Measurements from ENCODE around the gene FERMT2.

FERMT2 gene

GRCh38 chr14:52863334-52863700 is 87.5 kb downstream of the FERMT2 start:
- TF ChIP-seq EZH2phosphoT487 (IDR thresholded peaks at IDR 0.05; ENCODE audit: borderline replicate concordance, low read length) (no peak), CTCF (IDR thresholded peaks at IDR 0.05; ENCODE audit: low read depth, low read length, poor library complexity, severe bottlenecking) (no peak)
- Histone ChIP-seq H3K27ac (ENCODE audit: low read depth, low read length) (no peak overlapping the region), H3K4me2 (ENCODE audit: low read length) (no peak overlapping the region), H3K9me3 (ENCODE audit: control insufficient read depth, insufficient read depth, low read length) (no peaks in the 10 kb centered on the region), H4K20me1 (ENCODE audit: control insufficient read depth, insufficient read depth, low read depth, low read length) (no peaks in the 10 kb centered on the region), H3K79me2 (ENCODE audit: control insufficient read depth, low read length) (no peaks in the 10 kb centered on the region), H3K27me3 (ENCODE audit: control insufficient read depth, low read length) (peaks cover 3% of the 10 kb centered on the region; the same call in 1 of the 2 replicates), H3K9me2 (replicated peaks; ENCODE audit: control insufficient read depth, low read length) (no peaks in the 10 kb centered on the region), H3K36me3 (ENCODE audit: control insufficient read depth, low read length) (no peaks in the 10 kb centered on the region), H3F3A (ENCODE audit: control insufficient read depth, insufficient read depth) (no peaks in the 10 kb centered on the region), H3K4me1 (ENCODE audit: control insufficient read depth, low read length) (no peaks in the 10 kb centered on the region), H3K4me3 (ENCODE audit: low read length) (no peak overlapping the region)

- Histone ChIP-seq H3K9me2 (replicated peaks; ENCODE audit: control insufficient read depth, low read length) (no peaks in the 10 kb centered on the region), H3K79me2 (ENCODE audit: control insufficient read depth, low read length) (no peaks in the 10 kb centered on the region), H3K9me3 (ENCODE audit: control insufficient read depth, insufficient read depth, low read length) (no peaks in the 10 kb centered on the region), H3K27me3 (ENCODE audit: control insufficient read depth, low read length) (peaks cover 3% of the 10 kb centered on the region; the same call in 1 of the 2 replicates), H3K36me3 (ENCODE audit: control insufficient read depth, low read length) (no peaks in the 10 kb centered on the region), H3K4me3 (ENCODE audit: low read length) (no peak overlapping the region), H3K27ac (ENCODE audit: low read depth, low read length) (no peak overlapping the region), H4K20me1 (ENCODE audit: control insufficient read depth, insufficient read depth, low read depth, low read length) (no peaks in the 10 kb centered on the region), H3K4me1 (ENCODE audit: control insufficient read depth, low read length) (no peaks in the 10 kb centered on the region), H3F3A (ENCODE audit: control insufficient read depth, insufficient read depth) (no peaks in the 10 kb centered on the region), H3K4me2 (ENCODE audit: low read length) (no peak overlapping the region)
- TF ChIP-seq EZH2phosphoT487 (IDR thresholded peaks at IDR 0.05; ENCODE audit: borderline replicate concordance, low read length): no peak
- no peak for TF ChIP-seq CTCF (IDR thresholded peaks at IDR 0.05; ENCODE audit: low read depth, low read length, poor library complexity, severe bottlenecking)
Measured at GRCh38 chr14:52862632-52863333, 88.1 kb downstream of the FERMT2 start.

GRCh38 chr14:52861403-52861802 is 89.4 kb downstream of the FERMT2 start:
- no peaks in the 10 kb centered on the region for H3K36me3 ChIP-seq (ENCODE audit: control insufficient read depth, low read length)
- H3K4me2 ChIP-seq (ENCODE audit: low read length): no peak overlapping the region

More at GRCh38 chr14:52861403-52861802, 89.4 kb downstream of the FERMT2 start:
- Histone ChIP-seq H3F3A (ENCODE audit: control insufficient read depth, insufficient read depth) (no peaks in the 10 kb centered on the region), H3K9me3 (ENCODE audit: control insufficient read depth, insufficient read depth, low read length) (no peaks in the 10 kb centered on the region), H3K27me3 (ENCODE audit: control insufficient read depth, low read length) (peaks cover 3% of the 10 kb centered on the region; the same call in 1 of the 2 replicates), H3K4me3 (ENCODE audit: low read length) (no peak overlapping the region), H3K9me2 (replicated peaks; ENCODE audit: control insufficient read depth, low read length) (no peaks in the 10 kb centered on the region), H4K20me1 (ENCODE audit: control insufficient read depth, insufficient read depth, low read depth, low read length) (no peaks in the 10 kb centered on the region), H3K4me1 (ENCODE audit: control insufficient read depth, low read length) (no peaks in the 10 kb centered on the region), H3K79me2 (ENCODE audit: control insufficient read depth, low read length) (no peaks in the 10 kb centered on the region), H3K27ac (ENCODE audit: low read depth, low read length) (no peak overlapping the region)
- TF ChIP-seq CTCF (IDR thresholded peaks at IDR 0.05; ENCODE audit: low read depth, low read length, poor library complexity, severe bottlenecking): no peak
- no peak for TF ChIP-seq EZH2phosphoT487 (IDR thresholded peaks at IDR 0.05; ENCODE audit: borderline replicate concordance, low read length)
